Heart right ventricle (tissue), 16 donors: ENCODE data around the gene AKAP4. TPM values are rescaled to one million over a fixed set of nuclear protein-coding genes. Genes with fewer than 3 reads are reported as not detected.

Experiments
- ATAC-seq, 8 donors: fragments of 200-7000 bp; cut with Tn5 transposase; one replicate each; pipeline ENCODE4 v1.9.1; 2020; ENCODE audit warnings: mild to moderate bottlenecking in 8 of 8, moderate library complexity in 8 of 8, moderate number of reproducible peaks in 1 of 8
- DNase-seq, 2 donors: peaks; one replicate each; pipeline ENCODE4 v3.0.0-alpha.2; 2020
- H3K27ac ChIP-seq, 10 donors: fragments of 200-600 bp; sonication (generic) in 2 of 10; one replicate each; pipeline versions ENCODE4 v1.5.0 to v1.8.0; 2020 to 2022; ENCODE audit warnings: mild to moderate bottlenecking in 3 of 10
- H3K27me3 ChIP-seq, 7 donors: fragments of 200-600 bp; one replicate each; pipeline ENCODE4 v1.8.0; 2021 to 2022; ENCODE audit warnings: mild to moderate bottlenecking in 2 of 7
- H3K36me3 ChIP-seq, 9 donors: fragments of 200-600 bp; sonication (generic) in 1 of 9; one replicate each; pipeline versions ENCODE4 v1.5.0 to v1.8.0; 2020 to 2022; ENCODE audit warnings: mild to moderate bottlenecking in 2 of 9
- H3K4me1 ChIP-seq, 9 donors: fragments of 200-600 bp; sonication (generic) in 1 of 9; one replicate each; pipeline versions ENCODE4 v1.5.0 to v1.8.0; 2020 to 2022; ENCODE audit warnings: mild to moderate bottlenecking in 4 of 9
- H3K4me3 ChIP-seq, 10 donors: fragments of 200-600 bp; sonication (generic) in 2 of 10; one replicate each; pipeline versions ENCODE4 v1.5.0 to v1.8.0; 2020 to 2022; ENCODE audit warnings: mild to moderate bottlenecking in 7 of 10, moderate library complexity in 2 of 10
- H3K9me3 ChIP-seq, 11 donors: fragments of 200-600 bp in 10 of 11; sonication (generic) in 2 of 11; one replicate each; pipeline versions ENCODE4 v1.5.0 to v1.8.0; 2013 to 2022; ENCODE audit warnings: mild to moderate bottlenecking in 2 of 11, control low read depth in 1 of 11, moderate library complexity in 1 of 11
- WGBS, 2 donors: extraction: QIAGEN DNeasy Blood & Tissue Kit; methylation state at CpG; one replicate each; pipeline ENCODE4 v1.1.7; 2013; ENCODE audit warnings: inconsistent platforms in 1 of 2; 5-methylcytosine and 5-hydroxymethylcytosine counted together
- intact Hi-C, 10 donors: fragments of 100-400 bp; cut with DNase I; formaldehyde crosslinking; loops; one replicate each; pipeline versions ENCODE4 v1.11.1 to v1.14.2; 2022
- long read RNA-seq, 3 donors: library from polyadenylated mRNA; unstranded; transcript quantifications; one replicate each; pipeline ENCODE4 v2.0.0, GENCODE V29; 2020 to 2021
- polyA plus RNA-seq, 2 donors: library from polyadenylated mRNA; stranded (reverse); fragments of 200-250 nt; gene quantifications; one replicate each; pipeline ENCODE4 v1.2.3, GENCODE V29; 2013
- total RNA-seq, 10 donors: library from RNA; stranded (reverse); fragmentation: NEBNext Ultra II Directional in 3 of 10; extraction: Animal tissue kit (Norgen Biotek cat#: 25700) in 3 of 10; gene quantifications; one replicate each; pipeline versions ENCODE4 v1.2.1 to v1.2.4, GENCODE V29; 2021 to 2023
- TF ChIP-seq, protein P1 (sequence below), 9 donors: fragments of 200-600 bp; sonication (generic) in 2 of 9; IDR thresholded peaks; one replicate each; pipeline versions ENCODE4 v1.5.0 to v1.8.0; 2021 to 2022; ENCODE audit warnings: antibody characterized with exemption in 9 of 9, mild to moderate bottlenecking in 5 of 9, moderate library complexity in 1 of 9
- donor health status: Arrhythmogenic right ventricular cardiomyopathy.
- donor health status: ischemic (EF 13 %, LVEDD 7.1; RV severe dilation, severe dysfunction).
- donor health status: healthy with polysubstance abuse.
- donor health status: DM: no; HTN: yes; CAD: no.
- donor health status: DM: no; HTN: no; CAD: no.
- donor health status: ischemic (EF 25% LVEDD 6.9; RV normal size, moderate dysfunction).
- donor health status: ischemic (EF 25% LVEDD 5.7; RV mildly dilated, moderate dysfunction).
- donor health status: healthy.
- donor health status: DM: yes; HTN: yes; CAD: no.
- donor health status: Ischemic cardiomyopathy.
- donor health status: ischemic (EF 35%, LVEDD 5.7; RV mildly dilated, moderate dysfunction).
- donor health status: nonischemic (EF 11% LVEDD 7.7; RV severe dilation, severe dysfunction).
- donor health status: DM: yes; HTN: yes; CAD: no.
- donor health status: PGD.
- donor health status: ischemic (EF 29% LVEDD 5.4; RV normal size, mild dysfunction).
- donor health status: nonischemic (EF 23%, LVEDD 6.1; RV moderate dilation, normal function).

The AKAP4 gene
- not detected for total RNA-seq
- not detected for polyA plus RNA-seq
- long read RNA-seq, donor 1 = 0 reads
- long read RNA-seq, donor 2 = 0 reads
- long read RNA-seq, donor 3 = 0 reads

GRCh38 chrX:50200907-50201306, at the start of gene AKAP4:
AKAP4 (minus strand) TSS chrX:50201007; CDS start chrX:50200889, 118 bp downstream.
- DNase-seq = no peak
- Histone ChIP-seq H3K4me1 (peaks cover 0 to 7% (median 0%) of the 10 kb centered on the region in 9 donors), H3K9me3 (no peaks in the 10 kb centered on the region), H3K4me3 (no peak within 1 kb of the TSS), H3K27ac (no peak within 1 kb of the TSS), H3K36me3 (no peaks in the 10 kb centered on the region), H3K27me3 (peaks cover 0 to 26% (median 0%) of the 10 kb centered on the region in 7 donors)
- intact Hi-C loops = loop anchor here in 3 of 10 donors (5.0 kb wide), 1 partner anchor 284 kb away; no protein-coding TSS in a partner anchor
- TF ChIP-seq, protein P1, sequence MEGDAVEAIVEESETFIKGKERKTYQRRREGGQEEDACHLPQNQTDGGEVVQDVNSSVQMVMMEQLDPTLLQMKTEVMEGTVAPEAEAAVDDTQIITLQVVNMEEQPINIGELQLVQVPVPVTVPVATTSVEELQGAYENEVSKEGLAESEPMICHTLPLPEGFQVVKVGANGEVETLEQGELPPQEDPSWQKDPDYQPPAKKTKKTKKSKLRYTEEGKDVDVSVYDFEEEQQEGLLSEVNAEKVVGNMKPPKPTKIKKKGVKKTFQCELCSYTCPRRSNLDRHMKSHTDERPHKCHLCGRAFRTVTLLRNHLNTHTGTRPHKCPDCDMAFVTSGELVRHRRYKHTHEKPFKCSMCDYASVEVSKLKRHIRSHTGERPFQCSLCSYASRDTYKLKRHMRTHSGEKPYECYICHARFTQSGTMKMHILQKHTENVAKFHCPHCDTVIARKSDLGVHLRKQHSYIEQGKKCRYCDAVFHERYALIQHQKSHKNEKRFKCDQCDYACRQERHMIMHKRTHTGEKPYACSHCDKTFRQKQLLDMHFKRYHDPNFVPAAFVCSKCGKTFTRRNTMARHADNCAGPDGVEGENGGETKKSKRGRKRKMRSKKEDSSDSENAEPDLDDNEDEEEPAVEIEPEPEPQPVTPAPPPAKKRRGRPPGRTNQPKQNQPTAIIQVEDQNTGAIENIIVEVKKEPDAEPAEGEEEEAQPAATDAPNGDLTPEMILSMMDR (IDR thresholded peaks at IDR 0.05) = no peak
- WGBS, 2 donors = 94 to 100% methylated on average over 1 of the region's 1 CpG
- ATAC-seq = no peak

DNA sequence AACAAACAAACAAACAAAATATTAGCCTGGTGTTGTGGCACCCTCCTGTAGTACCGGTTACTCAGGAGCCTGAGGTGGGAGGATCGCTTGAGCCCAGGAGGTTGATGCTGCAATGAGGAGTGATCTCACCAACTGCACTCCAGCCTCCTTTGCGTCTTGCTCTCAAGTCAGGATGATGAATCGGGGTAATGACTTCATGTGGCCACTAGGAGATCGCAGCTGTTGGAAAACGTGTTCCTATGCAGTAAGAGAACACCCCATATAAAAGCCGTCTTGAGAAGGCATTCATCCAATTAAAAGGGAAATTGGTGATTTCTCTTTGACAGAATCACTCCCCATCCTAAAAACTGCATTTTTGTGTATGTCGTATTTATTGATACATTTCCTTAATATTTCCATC, 10.7 kb upstream of the AKAP4 start:
- DNase-seq = no peak
- ATAC-seq = no peak
- intact Hi-C loops = no loop called here
- WGBS, 2 donors = 39 to 46% methylated on average over 8 of the region's 8 CpGs
- no peaks in the 10 kb centered on the region for H3K9me3 ChIP-seq
- H3K27me3 ChIP-seq = peaks cover 0 to 9% (median 0%) of the 10 kb centered on the region in 7 donors
- TF ChIP-seq, protein P1 (IDR thresholded peaks at IDR 0.05) = peak in 2 of 9 donors; percentile 28 to 39
- no peak overlapping the region for H3K27ac ChIP-seq
- no peaks in the 10 kb centered on the region for H3K4me1 ChIP-seq
- H3K36me3 ChIP-seq = no peaks in the 10 kb centered on the region
- no peak overlapping the region for H3K4me3 ChIP-seq

- WGBS, 2 donors = 81 to 82% methylated on average over 11 of the region's 11 CpGs
- H3K36me3 ChIP-seq = no peaks in the 10 kb centered on the region
- DNase-seq = no peak
These were observed 5.9 kb upstream of the AKAP4 start for GRCh38 chrX:50206753-50207152.

GRCh38 chrX:50204364-50204899, 3.6 kb upstream of the AKAP4 start, which contains the start of gene CCNB3:
CCNB3 (plus strand) TSS chrX:50204765; CDS start chrX:50285164, 80,399 bp downstream.
- ATAC-seq (peak; percentile 85 to 96 (median 94)), DNase-seq (peak; percentile 64 to 67)
- peaks cover 0 to 7% (median 0%) of the 10 kb centered on the region in 9 donors for H3K4me1 ChIP-seq
- no peaks in the 10 kb centered on the region for H3K9me3 ChIP-seq
- intact Hi-C loops = loop anchor here in 3 of 10 donors (2.0 to 5.0 kb wide), 2 partner anchors 104 to 287 kb away; no protein-coding TSS in a partner anchor
- 0 to 1% methylated on average over 16 to 19 of the region's 19 CpGs for WGBS, 2 donors
- TF ChIP-seq, protein P1 (IDR thresholded peaks at IDR 0.05) = peak; percentile 33 to 71 (median 65)
- H3K27me3 ChIP-seq = peaks cover 0 to 8% (median 0%) of the 10 kb centered on the region in 7 donors
- H3K36me3 ChIP-seq = no peaks in the 10 kb centered on the region
- peak within 1 kb of the TSS in 4 of 10 donors; percentile 21 to 71 (median 34) for H3K27ac ChIP-seq
- peak within 1 kb of the TSS in 9 of 10 donors; percentile 19 to 46 (median 36) for H3K4me3 ChIP-seq

More at GRCh38 chrX:50206753-50207152, 5.9 kb upstream of the AKAP4 start:
- Histone ChIP-seq H3K4me3 (no peak overlapping the region), H3K27me3 (peaks cover 0 to 17% (median 0%) of the 10 kb centered on the region in 7 donors), H3K9me3 (no peaks in the 10 kb centered on the region), H3K27ac (no peak overlapping the region), H3K4me1 (peaks cover 0 to 7% (median 0%) of the 10 kb centered on the region in 9 donors)
- TF ChIP-seq, protein P1 (IDR thresholded peaks at IDR 0.05) = no peak
- intact Hi-C loops = no loop called here
- ATAC-seq = no peak
